Endothelial cell of umbilical vein (primary cell): ENCODE data around the gene ETS1. TPM values are rescaled to one million over a fixed set of nuclear protein-coding genes. Genes with fewer than 3 reads are reported as not detected.

Source experiments
- BruUV-seq: library from RNA; stranded (reverse); fragments of 400-500 nt; replicated peaks from 2 replicates; lab custom pipeline; 2021; lab: Mats Ljungman, UMichigan
- CTCF ChIA-PET: fragments of 300-600, 350-600 bp; sonication (Branson Sonifier 250); formaldehyde crosslinking; loops from one replicate; lab custom pipeline; 2021; ENCODE audit warnings: antibody characterized with exemption, inconsistent platforms; lab: Charles Lee
- POLR2A ChIA-PET: fragments of 300-600, 350-600 bp; sonication (Branson Sonifier 250); formaldehyde crosslinking; loops from one replicate; lab custom pipeline; 2021; ENCODE audit warnings: antibody characterized with exemption, inconsistent platforms; lab: Charles Lee
- DNase-seq: peaks from one replicate; pipeline ENCODE4 v3.0.0-alpha.2; 2011; ENCODE audit warnings: low read depth, low spot score
- FAIRE-seq: peaks from 2 replicates; lab custom pipeline; 2011; peaks lifted over from hg19 to GRCh38; lab: Jason Lieb, UNC
- H2AFZ ChIP-seq: 2 replicates; pipeline ENCODE4 v1.6.0; 2012; ENCODE audit warnings: low read depth, low read length, control low read depth, inconsistent platforms
- H3K27ac ChIP-seq: 2 replicates; pipeline ENCODE4 v1.5.1; 2011; ENCODE audit warnings: low read depth, mild to moderate bottlenecking, control low read depth, low read length, moderate library complexity; ENCODE audit not compliant: insufficient read depth
- H3K27me3 ChIP-seq, 2 experiments: 2 replicates each; pipeline versions ENCODE4 v1.6.0 to v1.6.1; 2011; ENCODE audit warnings: low read length in 2 of 2, mixed read lengths in 1 of 2; ENCODE audit not compliant: control insufficient read depth in 2 of 2, insufficient read depth in 2 of 2
- H3K36me3 ChIP-seq, 2 experiments: 2 replicates in 1 of 2; 3 replicates in 1 of 2; pipeline ENCODE4 v1.5.1; 2011; ENCODE audit warnings: low read length in 2 of 2, mild to moderate bottlenecking in 1 of 2, moderate library complexity in 1 of 2; ENCODE audit not compliant: control insufficient read depth in 2 of 2, insufficient read depth in 2 of 2; ENCODE audit errors: extremely low read depth in 1 of 2
- H3K4me1 ChIP-seq: 3 replicates; pipeline ENCODE4 v1.5.1; 2011; ENCODE audit warnings: mild to moderate bottlenecking, low read length; ENCODE audit not compliant: control insufficient read depth, insufficient read depth; ENCODE audit errors: extremely low read depth
- H3K4me2 ChIP-seq: 2 replicates; pipeline ENCODE4 v1.6.1; 2011; ENCODE audit warnings: low read length, control low read depth, mixed read lengths; ENCODE audit not compliant: insufficient read depth
- H3K4me3 ChIP-seq, 3 experiments: fragments of 200-600 bp in 1 of 3; sonication (generic), shearing (Covaris generic) in 1 of 3; replicated peaks in 1 of 3; 2 replicates each; pipeline ENCODE4 v1.5.1; 2011 to 2016; ENCODE audit warnings: control low read depth in 3 of 3, low read length in 3 of 3, mild to moderate bottlenecking in 2 of 3, inconsistent platforms in 1 of 3, low read depth in 1 of 3, moderate library complexity in 1 of 3; ENCODE audit not compliant: insufficient read depth in 1 of 3
- H3K79me2 ChIP-seq: 2 replicates; pipeline ENCODE4 v1.6.0; 2012; ENCODE audit warnings: low read length, inconsistent platforms; ENCODE audit not compliant: control insufficient read depth, insufficient read depth
- H3K9ac ChIP-seq: replicated peaks from 2 replicates; pipeline ENCODE3; 2011; ENCODE audit warnings: low read length, control low read depth; ENCODE audit not compliant: insufficient read depth; ENCODE audit errors: extremely low read depth
- H3K9me1 ChIP-seq: replicated peaks from 3 replicates; pipeline ENCODE4 v1.6.0; 2011; ENCODE audit warnings: mild to moderate bottlenecking, low read length; ENCODE audit not compliant: control insufficient read depth, insufficient read depth; ENCODE audit errors: extremely low read depth
- H3K9me3 ChIP-seq: replicated peaks from 2 replicates; pipeline ENCODE4 v1.5.1; 2012; ENCODE audit warnings: low read length, inconsistent platforms; ENCODE audit not compliant: control insufficient read depth, insufficient read depth
- H4K20me1 ChIP-seq: replicated peaks from 2 replicates; pipeline ENCODE3; 2011; ENCODE audit warnings: mild to moderate bottlenecking, low read length; ENCODE audit not compliant: control insufficient read depth, insufficient read depth; ENCODE audit errors: extremely low read depth
- EZH2 ChIP-seq: IDR thresholded peaks from 2 replicates; pipeline ENCODE4 v1.6.1; 2012; ENCODE audit warnings: borderline replicate concordance, low read depth, mild to moderate bottlenecking, moderate library complexity, low read length, inconsistent platforms; ENCODE audit not compliant: severe bottlenecking
- FOS ChIP-seq: IDR thresholded peaks from 2 replicates; pipeline ENCODE4 v1.6.1; 2011; ENCODE audit warnings: mild to moderate bottlenecking, low read length, moderate library complexity, borderline replicate concordance; ENCODE audit not compliant: insufficient read depth
- GATA2 ChIP-seq: IDR thresholded peaks from 2 replicates; pipeline ENCODE4 v1.7.0; 2011; ENCODE audit warnings: low read depth, mild to moderate bottlenecking, moderate library complexity, mixed read lengths, low read length; ENCODE audit not compliant: insufficient read length, insufficient read depth
- JUN ChIP-seq: IDR thresholded peaks from 2 replicates; pipeline ENCODE4 v1.6.1; 2011; ENCODE audit warnings: borderline replicate concordance, low read depth; ENCODE audit not compliant: insufficient read length, insufficient read depth
- MYC ChIP-seq: IDR thresholded peaks from one replicate; pipeline ENCODE4 v1.6.1; 2011; ENCODE audit warnings: mild to moderate bottlenecking, low read depth, low read length
- POLR2A ChIP-seq: IDR thresholded peaks from 2 replicates; pipeline ENCODE4 v1.6.1; 2012; ENCODE audit warnings: low read depth, mild to moderate bottlenecking, control low read depth, low read length
- POLR2AphosphoS5 ChIP-seq: IDR thresholded peaks from 2 replicates; pipeline ENCODE4 v1.6.1; 2012; ENCODE audit warnings: low read depth, mild to moderate bottlenecking, control low read depth, low read length, moderate library complexity; ENCODE audit not compliant: insufficient read depth
- dilution Hi-C: fragments of 300-500 bp; cut with MboI; formaldehyde crosslinking; loops from one replicate; pipeline ENCODE4 v1.15.0; 2019; ENCODE audit warnings: low sequenced_read_pairs; ENCODE audit not compliant: extremely low pct_ligation_motif_present
- intact Hi-C: fragments of 100-400 bp; cut with micrococcal nuclease; formaldehyde crosslinking; loops from one replicate; pipeline ENCODE4 v1.10.0; 2022
- polyA plus RNA-seq, 4 experiments: library from polyadenylated mRNA; depleted of rRNA in 3 of 4; stranded (reverse) in 3 of 4; unstranded in 1 of 4; fragments of >200 nt; gene quantifications; 2 replicates each; pipeline versions ENCODE4 v1.2.1 to v1.2.3, GENCODE V29; 2011 to 2012; ENCODE audit warnings: missing spikeins in 1 of 4
- total RNA-seq: library from RNA; stranded (reverse); gene quantifications from 2 replicates; pipeline ENCODE4 v1.2.3, GENCODE V29; 2021
- TF ChIP-seq, protein P1 (sequence below): IDR thresholded peaks from 2 replicates; pipeline ENCODE4 v1.6.1; 2011; ENCODE audit not compliant: insufficient read depth, insufficient read length
- TF ChIP-seq, protein P2 (sequence below), 2 donors: IDR thresholded peaks; 1 replicate in 1 of 2; 2 replicates in 1 of 2; pipeline ENCODE4 v1.5.1; 2011; ENCODE audit warnings: low read length in 2 of 2, mild to moderate bottlenecking in 2 of 2, moderate library complexity in 2 of 2, control low read depth in 1 of 2, inconsistent platforms in 1 of 2, low read depth in 1 of 2; ENCODE audit not compliant: insufficient read depth in 1 of 2; ENCODE audit errors: extremely low read depth in 1 of 2

Gene ETS1
- total and polyA plus RNA-seq, 2 donors (not counting 3 experiments of a cell fraction or from before 2014, with no cell fraction given), result 34.2 to 115 TPM

DNA sequence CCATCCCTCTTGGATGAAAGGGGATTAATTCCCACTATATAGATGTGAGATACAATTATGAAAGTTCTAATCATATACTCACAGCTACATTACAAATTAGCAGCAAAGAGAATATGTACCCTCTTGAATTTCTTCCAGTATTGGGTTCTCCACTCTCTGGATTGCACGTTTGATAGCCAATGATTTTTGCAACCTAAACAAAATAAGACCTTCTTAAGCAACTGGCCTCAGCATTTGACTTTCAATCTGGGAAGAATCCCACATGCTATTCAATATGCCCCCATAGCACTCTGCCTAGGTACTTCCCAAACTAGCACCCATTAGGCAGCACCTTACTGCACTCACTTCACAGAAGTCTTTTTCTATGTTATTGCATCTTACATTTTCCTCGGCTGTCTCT, 55.8 kb downstream of the ETS1 start:
- H3K9me3 ChIP-seq, result no peaks in the 10 kb centered on the region
- no peaks in the 10 kb centered on the region for H3K36me3 ChIP-seq
- DNase-seq (no peak), FAIRE-seq (no peak)
- no peaks in the 10 kb centered on the region for H3K9me1 ChIP-seq
- dilution Hi-C loops, result no loop called here
- intact Hi-C loops, result no loop called here
- H2AFZ ChIP-seq, result no peak overlapping the region
- H3K79me2 ChIP-seq, result no peaks in the 10 kb centered on the region
- CTCF ChIA-PET, result no interaction called here
- H3K4me3 ChIP-seq, result no peak overlapping the region
- H3K4me2 ChIP-seq, result no peak overlapping the region
- no TSS peak for BruUV-seq
- no peaks in the 10 kb centered on the region for H4K20me1 ChIP-seq
- H3K27me3 ChIP-seq, result no peaks in the 10 kb centered on the region
- H3K9ac ChIP-seq, result no peak overlapping the region
- H3K4me1 ChIP-seq, result no peaks in the 10 kb centered on the region
- POLR2A ChIA-PET, result no interaction called here
- H3K27ac ChIP-seq, result no peak overlapping the region
- TF ChIP-seq EZH2, result no peak
- TF ChIP-seq MYC, result no peak
- TF ChIP-seq, protein P1, sequence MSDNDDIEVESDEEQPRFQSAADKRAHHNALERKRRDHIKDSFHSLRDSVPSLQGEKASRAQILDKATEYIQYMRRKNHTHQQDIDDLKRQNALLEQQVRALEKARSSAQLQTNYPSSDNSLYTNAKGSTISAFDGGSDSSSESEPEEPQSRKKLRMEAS, result no peak
- TF ChIP-seq POLR2A, result no peak
- no peak for TF ChIP-seq POLR2AphosphoS5
- TF ChIP-seq JUN, result no peak
- TF ChIP-seq, protein P2, sequence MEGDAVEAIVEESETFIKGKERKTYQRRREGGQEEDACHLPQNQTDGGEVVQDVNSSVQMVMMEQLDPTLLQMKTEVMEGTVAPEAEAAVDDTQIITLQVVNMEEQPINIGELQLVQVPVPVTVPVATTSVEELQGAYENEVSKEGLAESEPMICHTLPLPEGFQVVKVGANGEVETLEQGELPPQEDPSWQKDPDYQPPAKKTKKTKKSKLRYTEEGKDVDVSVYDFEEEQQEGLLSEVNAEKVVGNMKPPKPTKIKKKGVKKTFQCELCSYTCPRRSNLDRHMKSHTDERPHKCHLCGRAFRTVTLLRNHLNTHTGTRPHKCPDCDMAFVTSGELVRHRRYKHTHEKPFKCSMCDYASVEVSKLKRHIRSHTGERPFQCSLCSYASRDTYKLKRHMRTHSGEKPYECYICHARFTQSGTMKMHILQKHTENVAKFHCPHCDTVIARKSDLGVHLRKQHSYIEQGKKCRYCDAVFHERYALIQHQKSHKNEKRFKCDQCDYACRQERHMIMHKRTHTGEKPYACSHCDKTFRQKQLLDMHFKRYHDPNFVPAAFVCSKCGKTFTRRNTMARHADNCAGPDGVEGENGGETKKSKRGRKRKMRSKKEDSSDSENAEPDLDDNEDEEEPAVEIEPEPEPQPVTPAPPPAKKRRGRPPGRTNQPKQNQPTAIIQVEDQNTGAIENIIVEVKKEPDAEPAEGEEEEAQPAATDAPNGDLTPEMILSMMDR (IDR thresholded peaks at IDR 0.05; ENCODE audit: extremely low read depth in 1 of 2, insufficient read depth in 1 of 2, low read depth in 1 of 2, low read length in 2 of 2), result no peak
- no peak for TF ChIP-seq GATA2
- TF ChIP-seq FOS, result no peak
